Epidermal melanocyte (primary cell): ENCODE data around the gene DHX9.
"Not testable (repeated sequence)": the region's sequence is repeated elsewhere in the genome, so short reads cannot be mapped to it uniquely, and the experiment has no call there.

Source experiments
- DNase-seq: peaks from one replicate; pipeline ENCODE4 v3.0.0; 2011; ENCODE audit warnings: low spot score; ENCODE audit not compliant: insufficient read length

DHX9 gene

GRCh38 chr1:182888736-182889531, 49.8 kb downstream of the DHX9 start:
- no peak for DNase-seq

GRCh38 chr1:182889997-182890396, 50.9 kb downstream of the DHX9 start:
- no peak for DNase-seq

- DNase-seq = no peak
These were observed 51.9 kb downstream of the DHX9 start for GRCh38 chr1:182890927-182891610.

GRCh38 chr1:182897696-182898095, 58.5 kb downstream of the DHX9 start:
- DNase-seq = no peak

- DNase-seq = not testable (repeated sequence)
These were observed 62.8 kb downstream of the DHX9 start for GRCh38 chr1:182901946-182902345.

GRCh38 chr1:182905321-182905720, 66.2 kb downstream of the DHX9 start:
- DNase-seq = no peak

GRCh38 chr1:182909578-182909977, 70.4 kb downstream of the DHX9 start:
- no peak for DNase-seq

GRCh38 chr1:182910143-182910542, 71.0 kb downstream of the DHX9 start:
- DNase-seq = no peak

GRCh38 chr1:182913401-182913800, 74.3 kb downstream of the DHX9 start:
- DNase-seq = no peak

- DNase-seq = no peak
These were observed 78.2 kb downstream of the DHX9 start for GRCh38 chr1:182917378-182917777.

- DNase-seq = no peak
These were observed 86.5 kb downstream of the DHX9 start for GRCh38 chr1:182925661-182926060.

- no peak for DNase-seq
These were observed 88.7 kb downstream of the DHX9 start for GRCh38 chr1:182927693-182928433.

GRCh38 chr1:182930985-182931384, 91.8 kb downstream of the DHX9 start:
- DNase-seq = no peak

GRCh38 chr1:182935716-182936115, 96.6 kb downstream of the DHX9 start:
- DNase-seq = no peak
